Tibial artery (tissue), 4 donors: ENCODE results near the gene RMRP.
"Not testable (repeated sequence)": the region's sequence is repeated elsewhere in the genome, so short reads cannot be mapped to it uniquely, and the experiment has no call there.

Source experiments
- DNase-seq, 2 donors: peaks; one replicate each; pipeline ENCODE4 v3.0.0-alpha.2; 2019
- H3K27ac ChIP-seq, 2 donors: fragments of 200-600 bp; sonication (generic) in 1 of 2; 1 replicate in 1 of 2; 2 replicates in 1 of 2; pipeline ENCODE4 v1.5.1; 2018 to 2019; ENCODE audit warnings: mild to moderate bottlenecking in 1 of 2
- H3K27me3 ChIP-seq, 2 donors: fragments of 200-600 bp; sonication (generic) in 1 of 2; one replicate each; pipeline versions ENCODE4 v1.5.1 to v1.6.0; 2016 to 2019
- H3K36me3 ChIP-seq, 3 donors: fragments of 200-600 bp; sonication (generic) in 2 of 3; one replicate each; pipeline ENCODE4 v1.5.1; 2016 to 2019; ENCODE audit warnings: mild to moderate bottlenecking in 2 of 3
- H3K4me1 ChIP-seq, 4 donors: fragments of 200-600 bp; sonication (generic) in 2 of 4; 1 replicate in 3 of 4; 2 replicates in 1 of 4; pipeline ENCODE4 v1.5.1; 2016 to 2019
- H3K4me3 ChIP-seq, 2 donors: fragments of 200-600 bp; sonication (generic) in 1 of 2; 1 replicate in 1 of 2; 2 replicates in 1 of 2; pipeline ENCODE4 v1.5.1; 2018 to 2019; ENCODE audit warnings: mild to moderate bottlenecking in 2 of 2
- H3K9me3 ChIP-seq, 3 donors: fragments of 200-600 bp; sonication (generic) in 1 of 3; one replicate each; pipeline ENCODE4 v1.5.1; 2016 to 2019
- intact Hi-C: fragments of 100-400 bp; cut with DNase I; formaldehyde crosslinking; loops from one replicate; pipeline ENCODE4 v1.15.0; 2023; ENCODE audit warnings: low total_unique reads
- TF ChIP-seq, protein P1 (sequence below), 2 experiments: fragments of 200-600 bp in 1 of 2; fragments of 450-650 bp in 1 of 2; IDR thresholded peaks; one replicate each; pipeline ENCODE4 v1.5.1; 2017 to 2019; ENCODE audit warnings: antibody characterized with exemption in 2 of 2, mild to moderate bottlenecking in 1 of 2, moderate library complexity in 1 of 2

RMRP gene

GRCh38 chr9:35615981-35616680 lies 41.7 kb downstream of the RMRP start:
- H3K9me3 ChIP-seq = no peaks in the 10 kb centered on the region
- H3K4me3 ChIP-seq = no peak overlapping the region
- TF ChIP-seq, protein P1, sequence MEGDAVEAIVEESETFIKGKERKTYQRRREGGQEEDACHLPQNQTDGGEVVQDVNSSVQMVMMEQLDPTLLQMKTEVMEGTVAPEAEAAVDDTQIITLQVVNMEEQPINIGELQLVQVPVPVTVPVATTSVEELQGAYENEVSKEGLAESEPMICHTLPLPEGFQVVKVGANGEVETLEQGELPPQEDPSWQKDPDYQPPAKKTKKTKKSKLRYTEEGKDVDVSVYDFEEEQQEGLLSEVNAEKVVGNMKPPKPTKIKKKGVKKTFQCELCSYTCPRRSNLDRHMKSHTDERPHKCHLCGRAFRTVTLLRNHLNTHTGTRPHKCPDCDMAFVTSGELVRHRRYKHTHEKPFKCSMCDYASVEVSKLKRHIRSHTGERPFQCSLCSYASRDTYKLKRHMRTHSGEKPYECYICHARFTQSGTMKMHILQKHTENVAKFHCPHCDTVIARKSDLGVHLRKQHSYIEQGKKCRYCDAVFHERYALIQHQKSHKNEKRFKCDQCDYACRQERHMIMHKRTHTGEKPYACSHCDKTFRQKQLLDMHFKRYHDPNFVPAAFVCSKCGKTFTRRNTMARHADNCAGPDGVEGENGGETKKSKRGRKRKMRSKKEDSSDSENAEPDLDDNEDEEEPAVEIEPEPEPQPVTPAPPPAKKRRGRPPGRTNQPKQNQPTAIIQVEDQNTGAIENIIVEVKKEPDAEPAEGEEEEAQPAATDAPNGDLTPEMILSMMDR (IDR thresholded peaks at IDR 0.05) = no peak
- DNase-seq = no peak
- H3K4me1 ChIP-seq = peaks cover 0 to 11% (median 10%) of the 10 kb centered on the region in 4 donors
- H3K36me3 ChIP-seq = no peaks in the 10 kb centered on the region
- peaks cover 0 to 12% of the 10 kb centered on the region in 2 donors for H3K27me3 ChIP-seq
- intact Hi-C loops = no loop called here
- H3K27ac ChIP-seq = no peak overlapping the region

DNA sequence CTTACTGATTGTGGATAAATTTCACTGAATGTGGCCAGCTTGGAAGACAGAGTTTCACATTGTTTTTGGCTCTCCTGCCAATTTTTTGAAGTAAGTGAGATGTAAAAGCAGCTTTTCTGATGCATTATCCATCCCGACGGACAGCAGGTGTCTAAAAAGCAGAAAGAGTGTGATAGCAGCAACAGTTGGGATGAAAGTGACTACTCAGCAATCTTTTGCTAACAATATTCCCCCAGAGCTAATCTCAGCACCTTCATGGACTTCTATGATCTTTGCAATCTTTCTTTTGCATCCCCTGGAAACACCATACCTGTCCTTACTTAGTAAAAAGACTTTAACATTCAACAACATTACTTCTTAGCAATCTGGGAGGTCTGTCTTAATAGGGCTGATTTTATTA lies 45.0 kb downstream of the RMRP start:
- Histone ChIP-seq H3K36me3 (peaks cover 19 to 27% (median 20%) of the 10 kb centered on the region in 3 donors), H3K4me3 (no peak overlapping the region), H3K4me1 (peaks cover 0 to 14% (median 11%) of the 10 kb centered on the region in 4 donors), H3K9me3 (no peaks in the 10 kb centered on the region), H3K27me3 (peaks cover 0 to 8% of the 10 kb centered on the region in 2 donors), H3K27ac (no peak overlapping the region)
- DNase-seq = no peak
- TF ChIP-seq, protein P1 (IDR thresholded peaks at IDR 0.05) = no peak
- intact Hi-C loops = no loop called here

DNA sequence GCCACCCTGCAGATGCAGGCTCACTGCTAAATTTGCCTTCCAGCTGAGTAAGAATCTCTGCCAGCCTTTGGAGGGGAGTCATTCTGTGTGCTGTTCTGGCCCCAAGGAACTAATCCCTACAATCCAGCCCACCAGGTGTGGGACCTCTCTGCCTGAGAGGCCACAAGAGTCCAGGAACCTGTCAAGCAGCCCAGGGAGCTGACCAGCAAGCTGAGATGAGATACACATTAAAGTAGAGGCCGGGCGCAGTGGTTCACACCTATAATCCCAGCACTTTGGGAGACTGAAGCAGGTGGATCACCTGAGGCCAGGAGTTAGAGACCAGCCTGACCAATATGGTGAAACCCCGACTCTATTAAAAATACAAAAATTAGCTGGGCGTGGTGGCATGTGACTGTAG lies 45.8 kb downstream of the RMRP start:
- intact Hi-C loops, H3K27me3 ChIP-seq, DNase-seq, H3K27ac ChIP-seq, H3K4me3 ChIP-seq, H3K9me3 ChIP-seq: not testable (repeated sequence)
- Histone ChIP-seq H3K36me3 (peaks cover 19 to 34% (median 20%) of the 10 kb centered on the region in 3 donors), H3K4me1 (peaks cover 0 to 13% (median 11%) of the 10 kb centered on the region in 4 donors)

GRCh38 chr9:35611230-35611797 lies 46.5 kb downstream of the RMRP start:
- intact Hi-C loops = no loop called here
- H3K4me1 ChIP-seq = peaks cover 1 to 15% (median 13%) of the 10 kb centered on the region in 4 donors
- TF ChIP-seq, protein P1 (IDR thresholded peaks at IDR 0.05) = peak; percentile 54 to 65
- peaks cover 19 to 35% (median 20%) of the 10 kb centered on the region in 3 donors for H3K36me3 ChIP-seq
- H3K27ac ChIP-seq = no peak overlapping the region
- H3K4me3 ChIP-seq = no peak overlapping the region
- peak in 1 of 2 donors; percentile 57 for DNase-seq
- peaks cover 0 to under 1% of the 10 kb centered on the region in 2 donors for H3K27me3 ChIP-seq
- no peaks in the 10 kb centered on the region for H3K9me3 ChIP-seq

DNA sequence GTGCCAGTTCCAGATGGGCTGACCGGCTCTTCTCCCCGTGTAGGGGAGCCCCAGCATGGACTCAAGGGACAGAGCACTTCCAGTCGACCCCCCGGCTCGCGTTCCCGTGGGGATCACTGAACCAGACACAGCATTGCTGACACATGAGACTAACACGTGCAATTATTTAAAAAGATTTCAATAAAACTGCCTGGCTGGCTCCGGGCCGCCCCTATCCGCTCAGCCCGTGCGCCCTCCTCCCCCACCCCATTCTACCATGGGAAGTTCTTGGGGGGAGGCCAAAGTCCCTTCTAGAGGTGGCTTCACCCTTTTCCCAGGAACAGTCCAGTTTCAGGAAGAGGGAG lies 48.0 kb downstream of the RMRP start:
- Histone ChIP-seq H3K36me3 (peaks cover 19 to 35% (median 20%) of the 10 kb centered on the region in 3 donors), H3K27me3 (no peaks in the 10 kb centered on the region), H3K9me3 (no peaks in the 10 kb centered on the region), H3K27ac (peak overlapping the region in 1 of 2 donors; percentile 49), H3K4me1 (peaks cover 5 to 22% (median 18%) of the 10 kb centered on the region in 4 donors), H3K4me3 (no peak overlapping the region)
- TF ChIP-seq, protein P1 (IDR thresholded peaks at IDR 0.05) = no peak
- no peak for DNase-seq
- intact Hi-C loops = loop anchor here (5.0 kb wide), 1 partner anchor 33 kb away; no protein-coding TSS in a partner anchor
